Stimulated activated CD8-positive, alpha-beta memory T cell treated with anti-CD3 and anti-CD28 coated beads, Interleukin-7, amount 100 ng/mL, for 1 hour (primary cell): Measurements from ENCODE around the gene RPL18A.
A peak's percentile ranks its signal among the peaks of the same experiment; 100 is the strongest.

Experiments
- DNase-seq, 2 donors: peaks; one replicate each; pipeline ENCODE4 v3.0.0-alpha.2; 2020; ENCODE audit warnings: low read depth in 2 of 2

The RPL18A gene

GRCh38 chr19:17841810-17842662, 17.7 kb upstream of the RPL18A start:
- no peak for DNase-seq

DNA sequence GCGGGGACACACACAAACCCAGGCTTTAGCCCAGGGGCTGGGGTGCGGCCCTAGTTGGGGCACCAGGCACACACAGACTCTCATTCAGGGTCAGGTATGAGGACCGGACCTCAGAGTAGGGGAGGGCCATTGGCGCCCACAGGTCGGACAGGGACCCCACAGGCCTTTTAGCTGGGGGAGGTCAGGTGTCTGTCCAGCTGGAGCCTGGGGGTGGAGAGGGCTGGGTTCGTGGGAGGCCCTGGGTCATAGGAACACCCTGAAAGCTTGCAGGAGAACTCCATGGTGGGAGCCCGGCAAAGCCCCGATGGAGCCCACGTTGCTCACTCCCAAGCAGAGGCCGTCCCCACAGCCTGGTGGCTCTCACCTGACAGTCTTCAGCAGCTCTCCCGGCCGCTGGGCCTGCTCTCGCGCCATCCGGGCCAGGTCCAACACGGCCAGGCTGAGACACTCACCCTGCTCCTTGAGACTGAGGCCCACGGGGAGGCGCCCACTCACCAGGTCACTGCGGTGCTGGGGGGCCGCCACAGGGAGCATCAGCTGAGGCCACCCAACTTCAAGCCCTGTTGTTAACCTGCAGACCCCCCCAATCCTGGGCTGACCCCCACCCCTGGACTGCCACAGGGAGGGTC, 16.9 kb upstream of the RPL18A start:
- DNase-seq: no peak

DNA sequence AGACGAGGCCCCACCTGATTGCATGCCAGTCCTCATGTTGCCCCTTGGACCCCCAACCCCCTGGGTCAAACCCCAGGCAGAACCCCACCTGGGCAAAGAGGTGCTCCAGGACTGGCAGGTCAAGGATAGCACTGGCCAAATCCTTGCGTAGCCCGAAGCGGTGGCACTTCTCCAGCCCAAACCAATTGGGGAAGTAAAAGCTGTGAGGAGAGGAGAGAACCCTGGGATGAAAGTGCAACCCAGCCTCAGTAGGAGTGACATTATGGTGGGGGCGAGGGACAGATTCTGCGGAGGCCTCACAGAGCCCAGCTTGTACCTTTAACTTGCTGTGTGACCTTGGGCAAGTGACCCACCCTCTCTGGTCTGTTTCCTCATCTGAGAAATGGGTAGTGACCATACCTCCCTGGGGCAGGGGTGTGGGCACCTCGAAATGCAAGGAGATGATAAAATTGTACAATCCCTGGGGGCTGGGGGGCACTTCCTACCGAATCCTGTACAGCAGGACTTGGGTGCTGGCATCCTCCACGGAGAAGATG, 16.4 kb upstream of the RPL18A start:
- DNase-seq: no peak

DNA sequence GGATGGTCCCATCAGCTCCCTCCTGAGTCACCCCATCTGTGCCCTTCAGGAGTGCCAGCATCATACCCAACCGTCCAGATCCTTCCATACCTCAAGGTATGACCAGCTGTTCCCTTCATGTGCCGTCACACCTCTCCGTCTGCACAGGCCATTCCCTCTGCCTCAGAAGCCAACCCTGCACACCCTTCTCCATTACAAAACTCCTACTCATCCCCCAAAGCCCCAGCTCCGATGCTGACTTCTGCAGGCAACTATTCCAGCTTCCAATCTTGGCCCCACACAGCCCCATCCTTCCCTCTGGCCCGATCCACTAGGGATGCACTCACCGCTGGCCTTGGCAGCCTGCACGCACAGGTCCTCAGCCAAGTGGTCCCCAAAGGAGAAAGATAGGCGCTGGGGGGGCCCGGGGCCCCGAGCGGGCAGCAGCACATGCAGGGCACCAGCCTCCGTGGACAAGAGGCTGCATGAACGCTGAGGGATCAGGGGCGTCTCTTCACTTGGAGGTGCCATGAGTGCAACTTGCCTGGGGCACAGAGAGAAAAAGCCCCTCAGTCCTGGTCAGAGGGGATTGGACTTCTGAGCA, 15.7 kb upstream of the RPL18A start:
- no peak for DNase-seq

- no peak for DNase-seq
Measured at GRCh38 chr19:17846146-17846545, 13.6 kb upstream of the RPL18A start.

DNA sequence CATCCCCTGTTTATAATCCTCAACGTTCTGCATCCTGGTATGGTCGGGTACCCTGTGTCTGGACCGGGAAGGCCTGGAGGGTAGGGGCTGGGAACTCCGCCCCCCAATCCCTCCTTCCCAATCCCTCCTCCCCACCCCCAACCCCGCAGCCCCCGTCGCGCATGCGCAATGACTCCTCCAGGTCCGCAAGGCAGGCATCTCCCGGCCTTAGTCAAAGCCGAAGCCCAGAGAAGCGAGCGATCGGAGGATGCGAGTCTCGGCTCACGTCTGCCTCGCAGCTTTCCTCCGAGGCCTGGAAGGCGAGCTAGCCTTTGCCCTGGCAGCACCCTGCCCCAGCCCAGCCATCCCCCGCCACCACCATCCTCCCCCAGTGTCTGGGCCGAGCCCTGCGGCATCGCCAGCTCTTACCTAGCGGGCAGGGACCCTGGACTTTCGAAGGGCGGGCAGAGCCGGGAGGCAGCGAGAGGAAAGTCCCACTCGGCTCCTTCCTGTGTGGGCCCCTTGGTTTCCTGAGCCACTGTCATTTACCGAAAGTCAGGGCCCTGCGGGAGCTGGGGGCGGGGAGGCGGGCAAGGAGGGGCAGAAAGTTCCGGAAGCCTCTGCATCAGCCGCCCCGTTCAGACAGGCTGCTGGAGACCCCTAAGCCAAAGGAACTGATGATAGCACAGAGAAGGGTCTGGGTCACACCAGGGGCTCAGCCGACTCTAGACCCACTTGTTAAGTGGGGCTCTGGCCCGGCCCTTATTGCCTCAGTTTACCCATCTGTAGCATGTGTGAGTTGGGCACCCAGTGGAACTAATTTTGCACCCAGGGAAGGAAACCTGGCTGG, 12.0 kb upstream of the RPL18A start, which contains the start of gene JAK3:
Gene JAK3 (minus strand): TSS at position 445 of the 829 bp plus-strand sequence. CDS start 3,565 bp downstream, outside the sequence.
- DNase-seq: peak; percentile 67 to 77

DNA sequence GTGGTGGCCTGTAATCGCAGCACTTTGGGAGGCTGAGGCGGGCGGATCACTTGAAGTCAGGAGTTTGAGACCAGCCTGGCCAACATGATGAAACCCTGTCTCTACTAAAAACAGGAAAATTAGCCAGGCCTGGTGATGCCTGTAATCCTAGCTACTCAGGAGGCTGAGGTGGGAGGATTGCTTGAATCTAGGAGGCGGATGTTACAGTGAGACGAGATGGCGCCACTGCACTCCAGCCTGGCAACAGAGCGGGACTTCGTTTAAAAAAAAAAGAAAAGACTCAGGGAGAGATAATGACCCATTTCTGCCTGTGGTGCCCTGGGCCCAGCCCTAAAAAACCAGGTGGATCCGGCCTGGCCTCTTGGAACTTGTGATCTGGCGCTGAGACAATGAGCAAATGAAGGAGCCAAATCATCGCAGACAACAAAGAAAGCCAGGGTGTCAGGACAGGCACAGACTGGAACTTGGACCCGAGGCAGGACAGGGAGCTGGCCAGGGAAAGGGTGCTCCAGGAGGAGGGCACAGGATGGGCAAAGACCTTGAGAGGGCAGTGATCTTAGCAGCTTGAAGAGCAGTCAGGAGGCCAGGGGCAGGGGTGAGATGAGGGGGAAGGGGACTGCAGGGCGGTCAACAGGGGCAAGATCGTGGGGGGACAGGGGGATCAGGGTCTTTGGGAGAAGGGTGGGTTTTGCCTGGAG, 11.0 kb upstream of the RPL18A start:
- DNase-seq: no peak

DNA sequence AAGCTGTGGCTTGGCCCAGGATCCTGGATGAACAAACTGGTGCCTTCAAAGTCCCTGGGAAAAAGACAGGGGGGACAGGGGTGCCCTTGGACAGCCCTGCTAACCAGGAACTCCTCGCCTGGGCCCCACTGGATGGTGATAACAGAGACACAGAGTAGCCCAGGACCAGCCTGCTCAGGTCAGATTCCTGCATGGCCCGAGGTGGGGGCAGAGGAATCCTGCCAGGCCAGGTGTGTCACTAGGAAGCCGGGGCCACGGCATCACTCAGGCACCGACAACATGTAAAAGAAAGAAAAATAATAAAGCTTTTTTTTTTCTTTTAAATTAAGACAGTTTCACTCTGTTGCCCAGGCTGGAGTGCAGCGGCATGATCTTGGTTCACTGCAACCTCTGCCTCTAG, 5.6 kb upstream of the RPL18A start:
- no peak for DNase-seq

DNA sequence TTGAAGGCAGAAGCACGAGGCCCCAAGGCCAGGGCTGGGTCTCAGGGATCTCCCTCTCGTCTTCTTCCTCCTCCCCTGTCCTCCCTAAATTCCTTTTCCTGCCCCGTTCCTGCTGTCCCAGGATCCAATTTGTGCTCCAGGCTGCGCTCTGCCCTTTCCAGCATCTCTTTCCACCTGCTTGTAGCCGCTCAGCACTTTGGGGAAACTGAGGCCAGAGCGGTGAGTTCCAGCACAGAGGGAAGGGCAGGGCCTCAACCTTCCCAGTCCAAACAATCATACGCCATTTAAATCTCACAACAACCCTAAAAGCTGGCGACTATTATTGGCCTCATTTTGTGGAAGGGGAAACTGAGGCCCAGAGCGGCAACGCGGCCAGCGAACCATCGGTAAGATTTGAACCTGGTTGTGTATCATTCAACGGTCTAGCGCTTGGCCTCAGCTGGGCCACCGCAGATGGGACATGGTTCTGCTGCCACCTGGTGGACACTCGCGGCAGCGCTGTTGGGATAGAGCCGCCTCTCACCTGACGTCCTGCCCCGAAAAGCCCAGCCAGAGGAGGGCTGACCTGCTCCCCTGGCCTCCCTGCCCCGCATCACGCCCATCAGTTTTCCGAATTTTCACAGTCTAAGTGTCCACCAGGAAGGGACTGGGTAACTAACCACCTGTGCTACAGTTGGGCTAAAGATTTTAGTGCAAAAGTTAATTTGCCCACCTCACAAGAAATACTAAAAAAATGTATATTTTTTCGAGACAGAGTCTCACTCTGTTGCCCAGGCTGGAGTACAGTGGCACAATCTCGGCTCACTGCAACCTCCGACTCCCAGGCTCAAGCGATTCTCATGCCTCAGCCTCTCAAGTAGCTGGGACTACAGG, 4.2 kb upstream of the RPL18A start:
- DNase-seq: peak; percentile 86 to 94

DNA sequence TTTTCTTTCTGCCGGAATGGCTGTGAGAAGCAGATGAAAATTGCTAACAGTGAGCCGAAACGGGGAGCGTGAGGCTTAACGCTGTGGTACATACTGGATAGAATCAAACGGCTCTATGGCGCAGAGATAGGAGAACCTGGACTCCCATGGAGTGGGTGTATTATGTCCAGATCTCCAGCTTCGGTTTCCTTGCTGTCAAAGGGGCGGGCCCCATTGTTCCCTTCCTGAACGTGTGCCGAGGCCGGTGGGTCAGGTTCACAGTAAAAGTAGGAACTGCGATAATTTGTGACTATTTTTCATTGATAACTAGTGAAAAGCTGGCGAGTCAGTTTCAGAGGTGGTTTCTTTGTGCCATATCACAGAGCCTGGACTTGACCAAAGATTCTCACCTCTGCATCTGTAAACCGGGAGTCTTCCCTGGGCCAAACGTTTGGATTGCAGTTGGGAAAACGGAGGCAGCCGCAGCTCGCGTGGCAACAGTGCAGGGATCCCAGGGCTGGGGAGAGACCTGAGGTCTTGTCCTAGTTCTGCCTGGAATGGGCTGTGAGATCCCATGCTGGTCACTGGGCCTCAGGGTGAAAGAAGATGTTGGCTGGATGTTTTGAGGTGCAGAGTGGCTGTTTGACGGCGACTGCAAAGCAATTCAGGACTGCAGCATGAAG, 752 bp downstream of the RPL18A start:
- no peak for DNase-seq

DNA sequence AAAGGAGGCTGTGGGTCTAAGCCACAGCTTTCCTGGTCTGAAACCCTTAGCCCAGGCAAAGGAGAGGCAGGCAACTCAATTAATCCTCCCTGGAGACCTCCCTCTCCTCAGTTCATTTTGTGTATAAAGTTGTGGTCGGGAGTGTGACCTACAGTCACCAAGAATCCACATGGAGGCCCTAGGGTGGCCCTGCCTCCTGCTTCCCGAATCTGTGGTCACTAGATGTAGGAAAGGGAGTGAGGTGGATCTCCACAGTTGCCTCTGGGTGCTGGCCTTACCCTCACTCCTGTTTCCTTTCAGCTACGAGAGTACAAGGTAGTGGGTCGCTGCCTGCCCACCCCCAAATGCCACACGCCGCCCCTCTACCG, 1.3 kb downstream of the RPL18A start:
- no peak for DNase-seq

- no peak for DNase-seq
Measured at GRCh38 chr19:17861542-17862402, 2.1 kb downstream of the RPL18A start.

GRCh38 chr19:17862711-17863519, 3.2 kb downstream of the RPL18A start:
- no peak for DNase-seq

- no peak for DNase-seq
Measured at GRCh38 chr19:17863520-17864182, 3.9 kb downstream of the RPL18A start.

DNA sequence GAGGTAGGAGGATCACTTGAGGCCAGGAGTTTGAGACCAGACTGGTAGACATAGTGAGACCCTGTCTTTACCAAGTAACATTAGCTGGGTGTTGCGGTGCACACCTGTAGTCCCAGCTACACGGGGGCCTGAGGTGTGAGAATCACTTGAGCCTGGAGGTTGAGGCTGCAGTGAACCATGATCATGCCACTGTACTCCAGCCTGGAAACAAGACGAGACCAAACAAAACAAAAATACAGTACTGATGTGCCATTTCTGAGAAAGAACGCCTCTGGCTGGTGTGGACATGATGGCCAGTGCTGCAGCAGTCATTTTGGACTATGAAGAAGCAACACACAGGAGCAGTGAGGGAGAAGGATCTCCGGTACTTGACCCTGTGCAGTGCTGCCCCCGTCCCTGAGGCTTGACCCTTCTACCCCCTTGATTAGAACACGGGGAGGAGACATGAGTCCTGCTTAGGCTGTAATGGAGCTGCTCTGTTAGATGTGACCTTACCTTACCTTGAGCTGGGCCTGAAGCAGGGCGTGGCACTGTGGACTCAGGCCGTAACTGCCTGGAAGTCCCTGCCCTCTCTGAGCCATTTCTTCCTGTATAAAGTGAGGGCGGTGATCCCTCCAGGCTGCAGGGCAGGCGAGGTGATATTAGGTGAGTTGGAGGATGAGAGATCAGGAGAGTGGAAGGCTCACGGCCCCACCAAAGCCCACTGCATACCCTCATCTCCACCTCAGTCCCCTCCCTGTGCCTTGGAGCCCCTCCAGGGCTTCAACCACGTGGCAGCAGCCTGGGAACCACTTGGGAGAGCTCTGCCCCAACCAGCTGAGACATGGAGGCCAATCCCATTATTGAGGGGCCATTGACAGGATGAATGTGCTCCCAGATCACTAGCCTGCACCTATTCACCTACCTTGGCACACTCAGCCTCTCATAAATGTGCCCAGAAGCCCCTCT, 5.9 kb downstream of the RPL18A start:
- no peak for DNase-seq
